GM12865 (cell line): ENCODE data around the gene TBC1D22A.

Source experiments
- DNase-seq: peaks from one replicate; pipeline ENCODE4 v3.0.0; 2010; ENCODE audit warnings: low read depth
- H3K4me3 ChIP-seq: 2 replicates; pipeline ENCODE4 v1.5.1; 2011; ENCODE audit warnings: mild to moderate bottlenecking, low read depth, low read length, control low read depth
- TF ChIP-seq, protein P1 (sequence below): IDR thresholded peaks from 2 replicates; pipeline ENCODE4 v1.5.1; 2011; ENCODE audit warnings: low read length, control low read depth, low read depth, inconsistent platforms; ENCODE audit not compliant: insufficient read depth; ENCODE audit errors: missing control alignments

TBC1D22A gene

DNA sequence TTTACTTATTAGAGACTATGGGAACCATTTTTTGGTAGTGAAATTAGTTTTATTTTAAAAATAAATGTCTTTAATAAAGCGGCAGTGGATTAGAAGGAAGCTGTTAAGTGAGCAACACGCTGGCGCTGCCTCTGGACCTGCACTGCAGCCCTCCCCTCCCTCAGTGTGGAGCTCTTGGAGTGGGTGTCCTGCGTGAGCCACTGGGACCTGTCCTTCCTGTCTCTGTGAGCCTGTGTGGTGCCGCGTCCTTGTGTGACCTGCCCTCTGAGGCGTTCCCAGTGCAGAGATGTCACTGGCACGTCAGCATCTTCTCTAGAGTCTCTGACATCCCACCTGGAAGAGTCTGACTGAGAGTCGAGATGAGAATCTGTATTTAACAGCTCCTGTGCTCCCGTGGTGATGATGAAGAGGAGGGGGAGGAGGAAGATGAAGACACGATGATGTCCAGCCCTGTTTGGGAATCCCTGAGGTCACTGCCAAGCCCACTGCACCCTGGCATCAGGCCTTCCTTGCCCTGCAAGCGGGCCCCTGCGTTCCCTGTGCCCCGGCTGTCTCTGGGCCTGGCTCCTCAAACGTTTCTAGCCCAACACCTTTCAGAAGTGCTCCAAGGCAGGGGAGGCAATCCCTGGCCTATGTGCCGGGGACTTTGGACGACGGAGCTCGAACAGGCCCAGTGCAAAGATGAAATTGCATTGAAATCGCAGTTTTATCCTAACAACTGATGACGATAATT is 271.8 kb downstream of the TBC1D22A start:
- DNase-seq: no peak
- TF ChIP-seq, protein P1, sequence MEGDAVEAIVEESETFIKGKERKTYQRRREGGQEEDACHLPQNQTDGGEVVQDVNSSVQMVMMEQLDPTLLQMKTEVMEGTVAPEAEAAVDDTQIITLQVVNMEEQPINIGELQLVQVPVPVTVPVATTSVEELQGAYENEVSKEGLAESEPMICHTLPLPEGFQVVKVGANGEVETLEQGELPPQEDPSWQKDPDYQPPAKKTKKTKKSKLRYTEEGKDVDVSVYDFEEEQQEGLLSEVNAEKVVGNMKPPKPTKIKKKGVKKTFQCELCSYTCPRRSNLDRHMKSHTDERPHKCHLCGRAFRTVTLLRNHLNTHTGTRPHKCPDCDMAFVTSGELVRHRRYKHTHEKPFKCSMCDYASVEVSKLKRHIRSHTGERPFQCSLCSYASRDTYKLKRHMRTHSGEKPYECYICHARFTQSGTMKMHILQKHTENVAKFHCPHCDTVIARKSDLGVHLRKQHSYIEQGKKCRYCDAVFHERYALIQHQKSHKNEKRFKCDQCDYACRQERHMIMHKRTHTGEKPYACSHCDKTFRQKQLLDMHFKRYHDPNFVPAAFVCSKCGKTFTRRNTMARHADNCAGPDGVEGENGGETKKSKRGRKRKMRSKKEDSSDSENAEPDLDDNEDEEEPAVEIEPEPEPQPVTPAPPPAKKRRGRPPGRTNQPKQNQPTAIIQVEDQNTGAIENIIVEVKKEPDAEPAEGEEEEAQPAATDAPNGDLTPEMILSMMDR: no peak
- H3K4me3 ChIP-seq: no peak overlapping the region

DNA sequence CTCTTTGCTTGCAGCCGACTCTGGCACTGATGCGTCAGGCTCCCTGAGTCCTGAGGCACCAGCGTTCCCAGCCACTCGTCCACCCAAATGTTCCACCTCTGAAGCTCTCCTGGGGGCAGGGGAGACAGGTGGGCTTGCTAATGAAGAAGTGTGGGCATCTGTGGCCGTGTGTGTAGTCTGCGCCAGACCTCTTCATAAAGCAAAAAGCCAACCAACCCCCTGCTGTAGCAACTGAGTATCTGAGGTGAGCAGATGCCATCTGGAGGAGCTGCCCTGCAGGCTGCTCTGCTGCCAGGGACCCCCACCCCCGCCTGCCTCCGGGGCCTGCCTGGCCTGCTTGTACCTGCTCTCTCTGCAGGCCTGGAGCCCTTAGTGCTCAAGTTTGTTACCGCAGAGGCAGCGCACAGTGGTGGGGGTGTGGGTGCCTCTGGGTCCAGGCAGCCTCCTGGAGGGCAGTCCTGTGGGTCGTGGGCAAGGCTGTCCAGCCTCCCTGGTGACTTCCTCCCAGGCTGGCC is 272.5 kb downstream of the TBC1D22A start:
- no peak overlapping the region for H3K4me3 ChIP-seq
- DNase-seq: no peak
- TF ChIP-seq, protein P1: no peak

DNA sequence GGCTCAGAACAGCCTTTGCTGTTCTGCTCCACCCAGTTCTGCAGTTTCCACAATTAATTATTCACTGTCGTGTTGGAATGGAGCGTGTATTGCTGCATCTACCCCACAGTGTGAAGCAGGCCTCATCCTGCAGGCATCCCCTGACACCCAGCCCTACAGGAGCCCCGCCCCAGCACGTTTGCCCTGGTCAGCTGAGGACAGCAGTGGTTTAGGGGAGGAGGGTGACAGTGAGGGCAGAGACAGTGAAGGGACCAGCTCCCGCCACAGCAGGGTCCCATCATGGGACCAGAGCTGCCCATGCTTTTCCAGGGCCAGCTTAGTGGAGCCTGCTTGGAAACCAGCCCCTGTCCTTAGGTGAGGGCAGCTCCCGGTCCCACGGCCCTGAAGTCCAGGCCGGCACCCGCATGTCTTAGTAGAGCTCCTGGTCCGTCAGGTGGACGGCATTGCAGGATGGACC is 273.0 kb downstream of the TBC1D22A start:
- TF ChIP-seq, protein P1: no peak
- no peak for DNase-seq

DNA sequence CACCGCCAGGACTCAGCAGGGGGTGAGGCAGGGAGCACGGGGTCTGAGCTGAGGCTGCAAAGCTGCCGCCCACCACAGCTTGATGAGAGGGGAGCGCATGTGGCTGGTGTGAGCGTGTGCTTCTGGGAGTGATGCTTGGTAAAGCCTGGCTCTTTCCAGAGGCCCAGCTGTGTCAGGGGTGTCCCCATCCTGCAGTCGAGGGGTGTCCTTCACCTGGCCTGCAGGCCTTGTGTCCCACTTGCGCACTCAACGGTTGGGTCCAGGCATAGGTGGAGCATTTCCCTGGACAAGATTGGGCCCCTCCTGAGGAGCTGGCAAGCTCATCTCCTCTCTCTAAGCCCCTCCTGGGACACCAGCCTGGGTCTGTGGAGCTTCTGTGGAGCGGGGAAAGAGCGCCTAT is 273.9 kb downstream of the TBC1D22A start:
- H3K4me3 ChIP-seq: no peak overlapping the region
- no peak for DNase-seq
- TF ChIP-seq, protein P1: no peak

More for the DNA sequence above, 273.0 kb downstream of the TBC1D22A start:
- H3K4me3 ChIP-seq: no peak overlapping the region

DNA sequence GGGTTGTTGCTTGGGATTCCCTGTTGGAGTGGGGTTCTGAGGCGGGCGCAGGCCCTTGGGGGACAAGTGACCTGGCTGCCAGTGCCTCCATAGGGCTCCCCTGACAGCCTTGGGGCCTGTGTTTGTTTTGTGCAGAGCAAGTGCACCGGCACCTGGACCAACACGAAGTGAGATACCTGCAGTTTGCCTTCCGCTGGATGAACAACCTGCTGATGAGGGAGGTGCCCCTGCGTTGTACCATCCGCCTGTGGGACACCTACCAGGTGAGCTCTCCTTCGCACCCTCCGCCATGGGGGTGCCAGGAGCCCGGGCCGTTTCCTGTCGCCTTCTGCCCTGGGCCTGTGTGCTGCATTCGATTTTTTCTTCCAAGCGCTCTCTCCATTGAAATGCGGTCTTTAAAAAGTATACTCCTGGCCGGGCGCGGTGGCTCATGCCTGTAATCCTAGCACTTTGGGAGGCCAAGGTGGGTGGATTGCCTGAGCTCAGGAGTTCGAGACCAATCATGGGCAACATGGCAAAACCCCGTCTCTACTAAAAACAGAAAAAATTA is 274.6 kb downstream of the TBC1D22A start:
- no peak for DNase-seq
- TF ChIP-seq, protein P1: no peak
- no peak overlapping the region for H3K4me3 ChIP-seq

GRCh38 chr22:47038206-47038835 is 275.9 kb downstream of the TBC1D22A start:
- DNase-seq: no peak
- TF ChIP-seq, protein P1: no peak
- H3K4me3 ChIP-seq: no peak overlapping the region
